Esophagus squamous epithelium (tissue), 4 donors: ENCODE measurements around the gene WNT9A.

Source experiments
- CTCF ChIP-seq, 6 experiments: fragments of 450-650 bp in 4 of 6; fragments of 200-600 bp in 2 of 6; sonication (generic) in 2 of 6; IDR thresholded peaks; one replicate each; pipeline ENCODE4 v1.5.1; 2016 to 2019; ENCODE audit warnings: antibody characterized with exemption in 6 of 6, mild to moderate bottlenecking in 4 of 6, moderate library complexity in 4 of 6
- POLR2A ChIP-seq, 4 donors: fragments of 450-650 bp; IDR thresholded peaks; one replicate each; pipeline ENCODE4 v1.6.1; 2017; ENCODE audit warnings: antibody characterized with exemption in 4 of 4, mild to moderate bottlenecking in 4 of 4, moderate library complexity in 3 of 4

GRCh38 chr1:227940791-227941241 lies 6.9 kb downstream of the WNT9A start:
- TF ChIP-seq POLR2A (IDR thresholded peaks at IDR 0.05) (no peak), CTCF (IDR thresholded peaks at IDR 0.05) (no peak)
